Liver (tissue), 9 donors: Measurements from ENCODE around the gene VPS52. TPM values are rescaled to one million over a fixed set of nuclear protein-coding genes. Genes with fewer than 3 reads are reported as not detected.

ENCODE experiments used
- DNase-seq: peaks from one replicate; pipeline ENCODE4 v3.0.0-alpha.2; 2017; ENCODE audit warnings: low spot score
- H3K27ac ChIP-seq, 2 donors: one replicate each; pipeline ENCODE4 v1.7.0; 2013; ENCODE audit warnings: inconsistent platforms in 2 of 2, low read length in 2 of 2, control low read depth in 1 of 2, low read depth in 1 of 2, mild to moderate bottlenecking in 1 of 2
- H3K27me3 ChIP-seq, 4 donors: one replicate each; pipeline versions ENCODE4 v1.6.1 to v1.7.0; 2013; ENCODE audit warnings: low read length in 3 of 4, inconsistent platforms in 1 of 4, mild to moderate bottlenecking in 1 of 4, moderate library complexity in 1 of 4; ENCODE audit not compliant: control insufficient read depth in 4 of 4, insufficient read depth in 4 of 4
- H3K36me3 ChIP-seq, 4 donors: one replicate each; pipeline versions ENCODE4 v1.6.1 to v1.7.0; 2013; ENCODE audit warnings: low read length in 3 of 4, mild to moderate bottlenecking in 3 of 4, low read depth in 1 of 4, moderate library complexity in 1 of 4; ENCODE audit not compliant: control insufficient read depth in 4 of 4, insufficient read depth in 3 of 4
- H3K4me1 ChIP-seq, 4 donors: one replicate each; pipeline versions ENCODE4 v1.6.1 to v1.7.0; 2013; ENCODE audit warnings: low read length in 3 of 4, mild to moderate bottlenecking in 3 of 4, moderate library complexity in 1 of 4; ENCODE audit not compliant: control insufficient read depth in 4 of 4, insufficient read depth in 4 of 4
- H3K4me3 ChIP-seq, 3 donors: one replicate each; pipeline versions ENCODE4 v1.6.1 to v1.7.0; 2013; ENCODE audit warnings: low read length in 3 of 3, control low read depth in 1 of 3, low read depth in 1 of 3, mild to moderate bottlenecking in 1 of 3
- H3K9ac ChIP-seq, 2 donors: one replicate each; pipeline ENCODE4 v1.7.0; 2013; ENCODE audit warnings: low read length in 2 of 2, mild to moderate bottlenecking in 2 of 2, moderate library complexity in 2 of 2, control low read depth in 1 of 2, low read depth in 1 of 2
- H3K9me3 ChIP-seq, 4 donors: one replicate each; pipeline versions ENCODE4 v1.6.1 to v1.7.0; 2013; ENCODE audit warnings: low read length in 3 of 4; ENCODE audit not compliant: control insufficient read depth in 4 of 4
- EGR1 ChIP-seq, 2 donors: IDR thresholded peaks; 2 replicates each; pipeline ENCODE4 v1.6.1; 2016 to 2018; ENCODE audit warnings: antibody characterized with exemption in 2 of 2, low read depth in 2 of 2
- FOXA1 ChIP-seq: IDR thresholded peaks from 2 replicates; pipeline ENCODE4 v1.6.1; 2016; ENCODE audit warnings: antibody characterized with exemption
- GABPA ChIP-seq, 2 donors: IDR thresholded peaks in 1 of 2; conservative IDR thresholded peaks in 1 of 2; 2 replicates each; pipeline ENCODE4 v1.6.1; 2016; ENCODE audit warnings: antibody characterized with exemption in 2 of 2, mild to moderate bottlenecking in 1 of 2, moderate library complexity in 1 of 2
- HNF4A ChIP-seq, 2 donors: conservative IDR thresholded peaks; 2 replicates each; pipeline ENCODE4 v1.6.1; 2016; ENCODE audit warnings: antibody characterized with exemption in 2 of 2, mild to moderate bottlenecking in 2 of 2
- HNF4G ChIP-seq: IDR thresholded peaks from 2 replicates; pipeline ENCODE4 v1.6.1; 2016; ENCODE audit warnings: antibody characterized with exemption
- RAD21 ChIP-seq, 2 donors: IDR thresholded peaks; 2 replicates each; pipeline ENCODE4 v1.6.1; 2016; ENCODE audit warnings: antibody characterized with exemption in 2 of 2, mild to moderate bottlenecking in 2 of 2
- RXRA ChIP-seq, 2 donors: IDR thresholded peaks; 2 replicates each; pipeline ENCODE4 v1.6.1; 2017 to 2018; ENCODE audit warnings: antibody characterized with exemption in 2 of 2, mild to moderate bottlenecking in 1 of 2
- SP1 ChIP-seq: IDR thresholded peaks from 2 replicates; pipeline ENCODE4 v1.6.1; 2018; ENCODE audit warnings: antibody characterized with exemption, mild to moderate bottlenecking
- TAF1 ChIP-seq: conservative IDR thresholded peaks from 2 replicates; pipeline ENCODE4 v1.6.1; 2016; ENCODE audit warnings: antibody characterized with exemption, mild to moderate bottlenecking
- YY1 ChIP-seq: IDR thresholded peaks from 2 replicates; pipeline ENCODE4 v1.6.1; 2016; ENCODE audit warnings: antibody characterized with exemption, mild to moderate bottlenecking
- WGBS: extraction: QIAGEN DNeasy Blood & Tissue Kit; methylation state at CpG from one replicate; pipeline ENCODE4 v1.1.7; 2013; 5-methylcytosine and 5-hydroxymethylcytosine counted together
- polyA plus RNA-seq, 2 donors: library from polyadenylated mRNA; stranded (reverse) in 1 of 2; unstranded in 1 of 2; fragments of 200-250 nt in 1 of 2; fragments of >200 nt in 1 of 2; fragmentation: Nextera tagmentation in 1 of 2; extraction: Ambion mirVana in 1 of 2; gene quantifications; one replicate each; pipeline versions ENCODE4 v1.2.1 to v1.2.3, GENCODE V29; 2013 to 2015
- total RNA-seq, 2 donors: library from RNA; depleted of rRNA; stranded (reverse); fragments of >200 nt; gene quantifications; one replicate each; pipeline ENCODE4 v1.2.3, GENCODE V29; 2014
- TF ChIP-seq, protein P1 (sequence below): IDR thresholded peaks from 2 replicates; pipeline ENCODE4 v1.6.1; 2016; ENCODE audit warnings: antibody characterized with exemption
- TF ChIP-seq, protein P2 (sequence below): IDR thresholded peaks from 2 replicates; pipeline ENCODE4 v1.6.1; 2016; ENCODE audit warnings: antibody characterized with exemption, mild to moderate bottlenecking
- TF ChIP-seq, protein P3 (sequence below): IDR thresholded peaks from 2 replicates; pipeline ENCODE4 v1.6.1; 2016; ENCODE audit warnings: antibody characterized with exemption
- TF ChIP-seq, protein P4 (sequence below): fragments of 150-350 bp; IDR thresholded peaks from 2 replicates; pipeline ENCODE4 v1.5.1; 2017; ENCODE audit warnings: improper control_type of control experiment, low read depth, low read length; ENCODE audit not compliant: missing input control
- donor health status: healthy.
- donor health status: healthy.
- donor health status: healthy.
- donor health status: healthy.
- donor health status: healthy.

VPS52 gene
- total and polyA plus RNA-seq, 4 donors = 21.3 to 33.4 (median 25.3) TPM

DNA sequence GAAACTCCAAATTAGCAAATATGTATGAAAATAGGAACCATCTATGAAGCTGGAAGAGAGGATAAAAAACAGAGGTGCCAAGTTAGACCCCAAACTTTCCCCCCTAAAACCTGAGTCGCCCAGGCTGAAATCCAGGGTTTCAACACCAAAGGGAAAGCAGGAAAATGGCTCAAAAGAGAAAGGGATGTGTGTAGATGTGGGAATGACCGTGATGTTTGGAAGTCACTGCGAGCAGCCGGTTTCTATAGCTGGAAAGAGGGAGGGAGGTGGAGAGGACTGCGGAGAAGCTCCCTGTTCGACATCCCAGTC, 58.9 kb downstream of the VPS52 start:
- H3K4me3 ChIP-seq = peak overlapping the region in 1 of 3 donors; percentile 31
- H3K9ac ChIP-seq = no peak overlapping the region
- peaks cover 0 to 22% (median 16%) of the 10 kb centered on the region in 4 donors for H3K4me1 ChIP-seq
- no peak overlapping the region for H3K27ac ChIP-seq
- TF ChIP-seq HNF4A (conservative IDR thresholded peaks at IDR 0.05) = no peak
- TF ChIP-seq, protein P1, sequence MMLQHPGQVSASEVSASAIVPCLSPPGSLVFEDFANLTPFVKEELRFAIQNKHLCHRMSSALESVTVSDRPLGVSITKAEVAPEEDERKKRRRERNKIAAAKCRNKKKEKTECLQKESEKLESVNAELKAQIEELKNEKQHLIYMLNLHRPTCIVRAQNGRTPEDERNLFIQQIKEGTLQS = no peak
- no peak for TF ChIP-seq SP1
- no peak for TF ChIP-seq YY1
- no peak for TF ChIP-seq RAD21 (IDR thresholded peaks at IDR 0.05)
- no peak for TF ChIP-seq TAF1
- TF ChIP-seq, protein P2, sequence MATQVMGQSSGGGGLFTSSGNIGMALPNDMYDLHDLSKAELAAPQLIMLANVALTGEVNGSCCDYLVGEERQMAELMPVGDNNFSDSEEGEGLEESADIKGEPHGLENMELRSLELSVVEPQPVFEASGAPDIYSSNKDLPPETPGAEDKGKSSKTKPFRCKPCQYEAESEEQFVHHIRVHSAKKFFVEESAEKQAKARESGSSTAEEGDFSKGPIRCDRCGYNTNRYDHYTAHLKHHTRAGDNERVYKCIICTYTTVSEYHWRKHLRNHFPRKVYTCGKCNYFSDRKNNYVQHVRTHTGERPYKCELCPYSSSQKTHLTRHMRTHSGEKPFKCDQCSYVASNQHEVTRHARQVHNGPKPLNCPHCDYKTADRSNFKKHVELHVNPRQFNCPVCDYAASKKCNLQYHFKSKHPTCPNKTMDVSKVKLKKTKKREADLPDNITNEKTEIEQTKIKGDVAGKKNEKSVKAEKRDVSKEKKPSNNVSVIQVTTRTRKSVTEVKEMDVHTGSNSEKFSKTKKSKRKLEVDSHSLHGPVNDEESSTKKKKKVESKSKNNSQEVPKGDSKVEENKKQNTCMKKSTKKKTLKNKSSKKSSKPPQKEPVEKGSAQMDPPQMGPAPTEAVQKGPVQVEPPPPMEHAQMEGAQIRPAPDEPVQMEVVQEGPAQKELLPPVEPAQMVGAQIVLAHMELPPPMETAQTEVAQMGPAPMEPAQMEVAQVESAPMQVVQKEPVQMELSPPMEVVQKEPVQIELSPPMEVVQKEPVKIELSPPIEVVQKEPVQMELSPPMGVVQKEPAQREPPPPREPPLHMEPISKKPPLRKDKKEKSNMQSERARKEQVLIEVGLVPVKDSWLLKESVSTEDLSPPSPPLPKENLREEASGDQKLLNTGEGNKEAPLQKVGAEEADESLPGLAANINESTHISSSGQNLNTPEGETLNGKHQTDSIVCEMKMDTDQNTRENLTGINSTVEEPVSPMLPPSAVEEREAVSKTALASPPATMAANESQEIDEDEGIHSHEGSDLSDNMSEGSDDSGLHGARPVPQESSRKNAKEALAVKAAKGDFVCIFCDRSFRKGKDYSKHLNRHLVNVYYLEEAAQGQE = no peak
- TF ChIP-seq HNF4G = no peak
- TF ChIP-seq RXRA (IDR thresholded peaks at IDR 0.05) = no peak
- TF ChIP-seq, protein P3, sequence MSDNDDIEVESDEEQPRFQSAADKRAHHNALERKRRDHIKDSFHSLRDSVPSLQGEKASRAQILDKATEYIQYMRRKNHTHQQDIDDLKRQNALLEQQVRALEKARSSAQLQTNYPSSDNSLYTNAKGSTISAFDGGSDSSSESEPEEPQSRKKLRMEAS = no peak
- no peak for TF ChIP-seq EGR1 (IDR thresholded peaks at IDR 0.05; ENCODE audit: low read depth in 2 of 2)
- TF ChIP-seq FOXA1 = no peak
- TF ChIP-seq GABPA (IDR thresholded peaks at IDR 0.05 in 1 of 2, conservative IDR thresholded peaks at IDR 0.05 in 1 of 2) = no peak
- DNase-seq = no peak
- no peaks in the 10 kb centered on the region for H3K27me3 ChIP-seq
- peaks cover 0 to 17% (median 7%) of the 10 kb centered on the region in 4 donors for H3K36me3 ChIP-seq
- H3K9me3 ChIP-seq = no peaks in the 10 kb centered on the region
- 8% methylated on average over 6 of the region's 6 CpGs for WGBS

DNA sequence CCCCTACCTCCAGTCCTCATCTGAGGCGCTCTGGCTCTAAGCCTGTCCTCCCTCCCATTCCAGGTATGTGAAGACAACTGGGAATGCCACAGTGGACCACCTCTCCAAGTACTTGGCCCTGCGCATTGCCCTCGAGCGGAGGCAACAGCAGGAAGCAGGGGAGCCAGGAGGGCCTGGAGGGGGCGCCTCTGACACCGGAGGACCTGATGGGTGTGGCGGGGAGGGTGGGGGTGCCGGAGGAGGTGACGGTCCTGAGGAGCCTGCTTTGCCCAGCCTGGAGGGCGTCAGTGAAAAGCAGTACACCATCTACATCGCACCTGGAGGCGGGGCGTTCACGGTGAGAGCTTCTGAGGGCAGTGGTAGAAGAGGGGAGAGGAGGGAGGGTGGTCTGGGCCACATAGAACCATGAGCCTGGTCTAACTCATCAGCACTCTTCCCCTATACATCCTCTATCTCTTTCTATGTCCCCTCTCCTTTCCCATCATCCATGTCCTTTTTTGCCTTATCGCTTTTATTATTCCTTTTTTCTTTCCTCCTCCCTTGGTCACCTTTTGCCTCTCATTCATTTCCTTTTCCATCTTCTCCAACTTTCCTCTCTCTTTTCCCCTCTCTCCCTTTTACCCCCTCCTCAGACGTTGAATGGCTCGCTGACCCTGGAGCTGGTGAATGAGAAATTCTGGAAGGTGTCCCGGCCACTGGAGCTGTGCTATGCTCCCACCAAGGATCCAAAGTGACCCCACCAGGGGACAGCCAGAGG, 59.8 kb downstream of the VPS52 start:
- Histone ChIP-seq H3K4me3 (no peak overlapping the region), H3K9ac (no peak overlapping the region), H3K27me3 (no peaks in the 10 kb centered on the region), H3K27ac (no peak overlapping the region), H3K4me1 (peaks cover 3 to 25% (median 16%) of the 10 kb centered on the region in 4 donors), H3K36me3 (peaks cover 0 to 17% (median 7%) of the 10 kb centered on the region in 4 donors), H3K9me3 (no peaks in the 10 kb centered on the region)
- no peak for DNase-seq
- WGBS = 91% methylated on average over 18 of the region's 18 CpGs
- TF ChIP-seq, protein P1 = no peak
- TF ChIP-seq, protein P4, sequence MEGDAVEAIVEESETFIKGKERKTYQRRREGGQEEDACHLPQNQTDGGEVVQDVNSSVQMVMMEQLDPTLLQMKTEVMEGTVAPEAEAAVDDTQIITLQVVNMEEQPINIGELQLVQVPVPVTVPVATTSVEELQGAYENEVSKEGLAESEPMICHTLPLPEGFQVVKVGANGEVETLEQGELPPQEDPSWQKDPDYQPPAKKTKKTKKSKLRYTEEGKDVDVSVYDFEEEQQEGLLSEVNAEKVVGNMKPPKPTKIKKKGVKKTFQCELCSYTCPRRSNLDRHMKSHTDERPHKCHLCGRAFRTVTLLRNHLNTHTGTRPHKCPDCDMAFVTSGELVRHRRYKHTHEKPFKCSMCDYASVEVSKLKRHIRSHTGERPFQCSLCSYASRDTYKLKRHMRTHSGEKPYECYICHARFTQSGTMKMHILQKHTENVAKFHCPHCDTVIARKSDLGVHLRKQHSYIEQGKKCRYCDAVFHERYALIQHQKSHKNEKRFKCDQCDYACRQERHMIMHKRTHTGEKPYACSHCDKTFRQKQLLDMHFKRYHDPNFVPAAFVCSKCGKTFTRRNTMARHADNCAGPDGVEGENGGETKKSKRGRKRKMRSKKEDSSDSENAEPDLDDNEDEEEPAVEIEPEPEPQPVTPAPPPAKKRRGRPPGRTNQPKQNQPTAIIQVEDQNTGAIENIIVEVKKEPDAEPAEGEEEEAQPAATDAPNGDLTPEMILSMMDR = no peak
- TF ChIP-seq RAD21 (IDR thresholded peaks at IDR 0.05) = no peak
- TF ChIP-seq, protein P3 = no peak
- TF ChIP-seq, protein P2 = no peak
- no peak for TF ChIP-seq EGR1 (IDR thresholded peaks at IDR 0.05; ENCODE audit: low read depth in 2 of 2)
